GM10266 (cell line): ENCODE results near the gene ITPRIP.

ENCODE experiments used
- DNase-seq: peaks from one replicate; pipeline ENCODE4 v3.0.0; 2012; ENCODE audit errors: extremely low spot score
- CTCF ChIP-seq: IDR thresholded peaks from 2 replicates; pipeline ENCODE4 v1.5.1; 2012; ENCODE audit warnings: mild to moderate bottlenecking, low read depth; ENCODE audit not compliant: control insufficient read depth, insufficient read depth; ENCODE audit errors: missing control alignments

The ITPRIP gene

DNA sequence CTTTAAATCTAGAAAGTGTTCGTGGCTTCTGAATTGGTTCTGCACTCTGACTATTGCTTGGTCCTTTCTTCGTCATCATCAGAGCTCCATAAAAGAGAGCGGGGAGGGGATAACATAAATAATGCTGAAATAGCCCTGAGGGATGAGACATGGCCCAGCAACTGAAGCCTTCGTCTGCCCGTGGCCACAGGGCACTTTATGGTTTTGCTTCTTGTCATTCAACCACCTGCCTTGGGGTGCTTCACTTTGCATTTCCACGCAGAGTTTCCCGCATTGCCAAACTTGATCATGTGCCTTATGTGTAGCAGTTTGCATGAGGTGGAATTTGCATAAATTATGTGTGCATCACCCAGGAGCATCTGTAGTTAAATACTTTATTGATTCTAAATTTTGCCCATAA, 53.4 kb downstream of the ITPRIP start:
- DNase-seq, result no peak
- TF ChIP-seq CTCF, result no peak

GRCh38 chr10:104281694-104282093, 56.6 kb downstream of the ITPRIP start:
- no peak for DNase-seq
- TF ChIP-seq CTCF, result no peak

- no peak for TF ChIP-seq CTCF
- DNase-seq, result no peak
Measured at GRCh38 chr10:104279550-104280259, 58.6 kb downstream of the ITPRIP start.

DNA sequence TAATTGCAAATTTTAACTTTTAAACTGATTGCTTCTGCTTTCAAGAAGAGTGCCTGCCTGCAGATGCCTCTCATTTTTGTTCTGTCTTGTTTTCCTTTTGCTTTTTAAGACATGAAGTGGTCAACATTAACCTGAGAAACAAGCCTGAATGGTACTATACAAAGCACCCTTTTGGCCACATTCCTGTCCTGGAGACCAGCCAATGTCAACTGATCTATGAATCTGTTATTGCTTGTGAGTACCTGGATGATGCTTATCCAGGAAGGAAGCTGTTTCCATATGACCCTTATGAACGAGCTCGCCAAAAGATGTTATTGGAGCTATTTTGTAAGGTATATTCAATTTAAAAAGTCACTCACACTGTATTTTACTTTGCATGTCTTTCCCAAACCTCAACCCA, 60.5 kb downstream of the ITPRIP start:
- no peak for DNase-seq
- no peak for TF ChIP-seq CTCF

DNA sequence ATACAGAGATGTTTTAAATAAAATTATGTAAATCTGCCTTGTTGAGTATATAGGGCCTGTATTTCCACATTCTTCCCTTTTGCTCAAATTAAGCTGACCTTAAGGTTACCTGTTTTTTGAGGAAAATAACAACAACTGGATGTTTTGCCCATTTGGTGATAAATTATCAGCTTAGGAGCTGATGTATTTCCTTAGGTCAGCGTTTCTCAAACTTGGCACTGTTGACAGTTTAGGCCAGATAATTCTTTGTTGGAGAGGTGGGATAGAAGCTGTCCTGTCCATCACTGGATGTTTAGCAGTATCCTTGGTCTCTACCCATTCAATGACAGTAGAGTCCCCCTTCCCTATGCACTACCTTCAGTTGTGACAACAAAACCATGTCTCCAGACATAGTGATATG, 62.1 kb downstream of the ITPRIP start:
- no peak for TF ChIP-seq CTCF
- no peak for DNase-seq

DNA sequence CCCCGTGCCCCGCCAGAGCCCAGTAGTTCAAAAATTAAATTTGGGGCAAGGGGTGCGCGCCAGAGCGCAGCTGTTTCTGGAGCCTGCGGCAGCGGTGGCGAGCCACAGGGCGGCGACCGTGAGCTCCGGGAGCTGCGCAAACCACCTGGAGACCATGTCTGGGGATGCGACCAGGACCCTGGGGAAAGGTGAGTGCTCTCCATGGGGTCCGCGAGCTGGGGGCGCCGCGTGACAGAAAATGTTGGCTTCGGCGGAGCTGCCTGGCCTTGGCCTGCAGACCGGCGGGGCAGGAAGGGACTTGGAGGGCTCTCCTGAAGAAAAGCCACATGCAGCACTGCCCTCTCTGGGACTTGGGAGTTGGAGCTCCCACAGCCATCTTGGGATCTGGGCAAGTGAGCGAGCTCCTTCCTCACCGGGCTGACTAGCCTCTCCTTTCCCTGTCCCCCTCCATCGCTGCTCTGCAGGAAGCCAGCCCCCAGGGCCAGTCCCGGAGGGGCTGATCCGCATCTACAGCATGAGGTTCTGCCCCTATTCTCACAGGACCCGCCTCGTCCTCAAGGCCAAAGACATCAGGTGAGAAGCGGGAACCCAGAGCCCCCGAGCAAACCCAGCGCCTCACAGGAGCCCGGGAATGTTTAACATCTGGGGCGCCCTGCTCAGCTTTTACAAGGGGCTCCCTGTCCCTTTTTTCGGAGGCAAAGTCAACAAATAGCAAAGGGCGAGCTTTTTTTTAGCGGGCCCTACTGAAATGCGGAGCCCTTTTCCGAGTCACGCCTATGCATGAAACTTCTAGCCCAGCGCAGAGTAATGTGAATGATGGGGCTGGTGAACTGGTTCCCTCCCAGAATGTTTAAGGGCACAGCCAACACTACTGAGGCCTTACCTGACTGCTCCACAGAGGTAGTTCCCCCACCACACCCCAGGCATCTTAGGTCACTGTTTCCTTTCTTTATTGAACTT, 63.2 kb downstream of the ITPRIP start:
- peak; percentile 84 for TF ChIP-seq CTCF
- peak; percentile 51 for DNase-seq
